Measurements from ENCODE around the gene TRRAP.
"Not testable (repeated sequence)": the region's sequence is repeated elsewhere in the genome, so short reads cannot be mapped to it uniquely, and the experiment has no call there.

The TRRAP gene
- total RNA-seq, result 141 to 146 reads per million in 2 donors

DNA sequence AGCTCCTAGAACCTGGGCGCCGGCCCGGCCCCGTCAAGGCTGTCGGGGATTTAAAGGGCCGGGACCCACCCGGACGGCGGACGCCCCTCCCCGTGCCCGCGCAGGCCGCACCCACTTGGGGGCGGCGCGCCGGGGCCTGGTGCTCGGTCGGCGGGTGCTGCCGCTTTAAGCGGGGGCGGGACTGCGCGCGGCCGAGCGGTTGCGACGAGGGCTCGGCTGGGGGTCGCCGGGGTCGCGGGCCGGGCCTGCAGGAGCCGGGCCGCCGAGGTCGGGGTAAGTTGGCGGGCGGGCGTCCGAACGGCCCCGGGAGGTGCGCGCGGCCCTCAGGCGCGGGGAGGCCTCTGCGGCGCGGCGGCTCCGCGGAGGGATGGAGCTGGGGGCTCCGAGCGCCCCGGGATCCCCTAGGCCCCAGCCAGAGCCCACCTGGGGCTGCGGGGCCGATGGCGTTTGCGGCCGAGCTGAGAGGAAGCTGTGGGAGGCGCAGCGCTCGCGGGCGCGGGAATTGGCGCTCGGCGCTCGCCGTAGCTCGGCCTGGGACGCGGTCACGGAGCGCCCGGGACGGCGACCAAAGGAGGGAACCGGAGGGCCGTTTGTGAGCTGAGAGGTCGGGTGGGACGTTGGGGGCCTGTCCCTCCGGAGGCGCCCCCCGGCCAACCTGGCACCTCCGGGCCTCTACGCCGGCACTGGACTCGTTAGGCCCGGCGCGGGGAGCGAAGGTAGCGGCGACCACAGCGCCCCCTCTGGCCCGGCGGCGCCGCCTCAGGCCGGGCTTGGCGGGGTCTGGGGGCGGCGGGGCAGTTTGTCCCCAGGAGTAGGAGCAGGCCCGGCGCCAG lies at the start of gene TRRAP:
TSS of gene TRRAP (plus strand) at position 168 of the 833 bp plus-strand sequence. CDS start 2,619 bp downstream, outside the sequence.
- DNase-seq, result peak; percentile 72

DNA sequence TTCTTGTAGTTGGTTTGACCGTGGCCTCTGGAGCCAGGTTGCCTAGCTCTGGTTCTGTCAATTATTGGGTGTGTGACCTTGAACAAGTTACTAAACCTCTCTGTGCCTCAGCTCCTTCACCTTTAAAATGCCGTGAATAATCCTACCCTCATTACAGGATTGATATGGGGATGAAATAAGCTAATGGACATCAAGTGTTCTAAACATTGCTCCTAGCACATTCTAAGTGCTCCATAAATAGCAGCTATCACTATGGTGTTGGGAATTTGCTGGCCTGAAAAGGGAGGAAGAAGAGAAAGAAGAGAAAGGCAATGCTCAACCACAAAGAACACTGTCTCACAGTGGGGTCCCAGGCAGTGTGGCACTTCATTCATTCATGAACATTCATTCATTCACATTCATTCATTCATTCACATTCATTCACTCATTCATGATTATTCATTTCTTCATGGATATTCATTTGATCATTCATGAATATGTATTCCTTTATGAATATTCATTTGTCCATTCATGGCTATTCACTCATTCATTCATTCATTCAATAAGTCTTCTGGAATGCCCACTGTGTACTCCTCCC lies 47.3 kb upstream of the TRRAP start:
- no peak for DNase-seq

DNA sequence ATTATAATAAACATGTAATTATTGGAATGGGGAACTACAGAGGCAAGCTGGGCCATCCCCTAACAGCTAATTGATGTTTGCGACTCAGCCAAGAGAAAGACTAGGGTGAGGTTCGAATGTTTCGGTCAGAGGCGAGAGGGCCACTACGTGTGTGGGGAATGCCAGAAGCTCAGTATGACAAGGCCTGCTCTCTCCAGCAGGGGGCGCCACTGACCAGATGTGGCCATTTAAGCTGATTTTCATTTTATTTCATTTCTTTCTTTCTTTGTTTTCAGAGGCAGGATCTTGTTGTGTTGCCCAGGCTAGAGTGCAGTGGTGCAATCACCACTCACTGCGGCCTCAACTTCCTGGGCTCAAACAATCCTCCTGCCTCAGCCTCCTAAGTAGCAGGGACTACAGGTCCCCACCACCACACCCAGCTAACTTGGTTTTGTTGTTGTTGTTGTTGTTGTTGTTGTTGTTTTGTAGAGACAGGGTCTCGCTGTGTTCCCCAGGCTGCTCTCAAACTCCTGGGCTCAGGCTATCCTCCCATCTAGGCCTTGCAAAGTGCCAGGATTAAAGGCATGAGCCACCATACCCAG lies 46.6 kb upstream of the TRRAP start:
- no peak for DNase-seq

GRCh38 chr7:98833022-98833421 lies 45.3 kb upstream of the TRRAP start:
- DNase-seq, result no peak

GRCh38 chr7:98834949-98835348 lies 43.4 kb upstream of the TRRAP start:
- DNase-seq, result no peak

- DNase-seq, result no peak
These were observed 41.3 kb upstream of the TRRAP start for GRCh38 chr7:98836811-98837629.

DNA sequence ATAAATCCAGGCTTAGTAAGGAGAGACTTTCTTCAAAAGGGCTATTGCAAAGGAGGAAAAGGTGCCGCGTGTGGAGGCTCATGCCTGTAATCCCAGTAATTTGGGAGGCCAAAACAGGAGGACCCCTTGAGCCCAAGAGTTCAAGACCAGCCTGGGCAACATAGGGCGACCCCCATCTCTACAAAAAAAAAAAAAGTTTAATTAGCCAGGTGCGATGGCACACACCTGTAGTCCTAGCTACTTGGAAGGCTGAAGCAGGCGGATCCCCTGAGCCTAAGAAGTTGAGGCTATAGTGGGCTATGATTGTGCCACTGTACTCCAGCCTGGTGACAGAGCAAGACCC lies 40.7 kb upstream of the TRRAP start:
- no peak for DNase-seq

DNA sequence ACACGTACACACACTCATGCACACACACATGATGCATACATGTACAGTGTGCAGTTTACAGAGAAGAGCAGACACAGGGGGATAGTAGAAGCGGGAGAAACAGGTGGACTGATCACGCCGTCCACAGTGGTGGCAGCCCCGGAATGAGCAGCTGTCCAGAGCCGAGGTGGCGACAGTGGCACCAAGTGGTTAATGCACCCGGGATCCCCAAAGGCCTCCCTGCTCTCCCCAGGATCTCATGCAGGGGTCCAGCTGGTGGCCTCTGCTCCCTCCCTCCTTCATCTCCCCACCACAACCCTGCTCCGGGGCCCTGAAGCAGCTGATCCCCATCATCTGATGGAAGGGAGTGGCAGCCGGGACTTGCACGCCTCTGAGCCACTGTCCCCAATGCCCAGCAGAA lies 38.2 kb upstream of the TRRAP start:
- no peak for DNase-seq

- DNase-seq, result no peak
These were observed 37.6 kb upstream of the TRRAP start for GRCh38 chr7:98840722-98841121.

DNA sequence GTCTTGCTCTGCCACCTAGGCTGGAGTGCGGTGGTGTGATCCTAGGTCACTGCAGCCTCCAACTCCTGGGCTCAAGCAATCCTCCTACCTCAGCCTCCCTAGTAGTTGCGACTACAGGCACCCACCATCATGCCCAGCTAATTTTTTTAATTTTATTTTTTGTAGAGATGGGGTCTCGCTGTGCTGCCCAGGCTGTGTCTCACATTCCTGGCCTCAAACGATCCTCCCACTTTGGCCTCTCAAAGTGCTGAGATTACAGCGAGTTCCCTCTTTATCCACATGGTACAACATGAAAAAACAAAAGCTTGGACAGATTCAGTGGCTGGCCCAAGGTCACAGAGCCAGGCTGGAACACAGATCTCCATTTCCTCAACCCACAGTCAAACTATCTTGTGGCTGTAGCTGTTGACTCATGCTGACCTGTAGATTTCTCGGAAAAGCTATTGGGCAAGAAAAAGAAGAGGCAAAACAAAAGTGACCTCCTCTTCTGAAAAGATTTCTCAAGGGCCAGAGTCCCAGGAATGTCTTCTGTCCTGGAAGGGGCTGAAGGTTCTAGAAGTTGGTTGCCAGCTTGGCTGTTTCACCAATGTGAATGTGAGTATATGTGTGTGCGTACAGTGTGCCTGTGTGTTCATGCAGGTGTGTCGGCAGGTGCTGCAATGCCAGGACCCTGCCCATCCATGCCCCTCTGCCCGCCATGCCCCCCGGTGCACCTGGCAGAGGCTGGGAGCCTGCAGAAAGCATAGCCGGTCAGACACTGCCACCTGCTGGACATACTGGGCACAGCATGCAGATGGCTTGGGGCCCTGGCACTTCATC lies 36.9 kb upstream of the TRRAP start:
- DNase-seq, result no peak

GRCh38 chr7:98842552-98842951 lies 35.8 kb upstream of the TRRAP start:
- DNase-seq, result not testable (repeated sequence)

- DNase-seq, result no peak
These were observed 29.4 kb upstream of the TRRAP start for GRCh38 chr7:98848918-98849317.

DNA sequence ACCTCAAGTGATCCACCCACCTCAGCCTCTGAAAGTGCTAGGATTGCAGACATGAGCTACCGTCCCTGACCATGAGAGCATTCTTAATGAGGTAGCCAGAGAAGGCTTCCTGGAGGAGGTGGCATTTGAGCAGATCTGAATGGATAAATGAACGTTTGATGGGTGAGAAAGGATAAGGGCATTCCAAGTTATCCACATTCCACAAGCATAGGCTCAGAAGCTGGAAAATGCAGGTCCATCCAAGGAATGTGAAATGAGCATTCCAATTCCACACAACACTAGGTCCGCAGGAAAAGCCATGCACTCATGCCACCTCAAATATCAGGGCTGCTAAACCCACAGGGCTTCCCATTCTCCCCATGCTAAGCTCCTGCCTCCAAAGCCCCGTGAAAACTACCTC lies 25.5 kb upstream of the TRRAP start:
- DNase-seq, result no peak

DNA sequence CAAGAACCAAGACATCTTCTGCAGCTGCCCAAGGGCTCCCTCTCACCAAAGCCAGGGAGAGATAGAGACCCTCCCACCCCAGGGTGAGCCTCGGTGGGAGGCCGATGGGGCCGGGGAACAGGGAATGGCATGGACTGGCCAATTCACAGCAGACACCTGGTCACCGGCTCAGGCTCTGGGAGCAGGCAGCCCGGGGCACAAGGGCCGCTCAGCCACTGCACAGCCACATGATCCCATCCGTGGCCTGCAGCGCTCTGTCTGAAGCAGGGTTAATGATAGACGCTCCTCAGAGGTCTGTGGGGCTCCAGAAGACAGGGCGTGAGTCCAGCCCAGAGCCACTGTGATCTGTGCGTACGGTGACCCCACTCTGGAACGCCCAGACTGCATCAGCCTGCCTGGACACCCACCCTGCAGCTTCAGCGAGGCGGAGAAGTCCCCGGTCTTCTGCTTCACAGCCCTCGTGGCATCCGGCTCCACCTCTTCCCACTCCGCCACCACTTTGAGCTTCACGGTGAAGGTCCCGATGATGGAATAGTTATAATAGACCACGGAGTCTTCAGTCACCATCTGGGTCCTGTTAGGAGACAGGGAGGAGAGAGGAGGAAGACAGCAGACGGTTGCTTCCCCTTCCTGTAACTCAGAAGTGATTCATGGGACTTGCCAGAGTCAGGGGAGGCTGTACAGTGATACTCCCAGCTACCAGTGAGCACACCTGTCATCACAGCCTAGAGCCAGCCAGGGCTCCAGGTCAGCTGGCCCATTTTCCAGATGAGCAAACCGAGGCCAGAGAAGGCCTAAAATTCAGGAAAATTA lies 22.5 kb upstream of the TRRAP start:
- no peak for DNase-seq

GRCh38 chr7:98860071-98860470 lies 18.3 kb upstream of the TRRAP start:
- no peak for DNase-seq

DNA sequence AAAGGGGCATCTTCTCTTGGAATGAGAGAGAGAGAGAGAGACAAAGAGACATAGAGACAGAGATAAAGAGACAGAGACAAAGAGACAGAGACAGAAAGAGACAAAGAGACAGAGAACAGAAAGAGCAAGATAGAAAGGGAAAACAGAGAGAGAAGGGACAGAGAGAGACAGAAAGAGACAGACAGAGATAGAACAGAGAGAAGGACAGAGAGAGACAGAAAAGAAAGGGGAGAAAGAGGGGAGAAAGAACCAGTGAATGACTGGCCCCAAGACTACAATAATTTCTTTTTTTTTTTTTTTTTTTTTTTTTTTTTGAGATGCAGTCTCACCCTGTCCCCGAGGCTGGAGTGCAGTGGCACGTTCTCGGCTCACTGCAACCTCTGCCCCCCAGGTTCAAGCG lies 16.1 kb upstream of the TRRAP start:
- no peak for DNase-seq

- DNase-seq, result no peak
These were observed 15.5 kb upstream of the TRRAP start for GRCh38 chr7:98862716-98863420.

GRCh38 chr7:98863601-98864000 lies 14.7 kb upstream of the TRRAP start:
- DNase-seq, result no peak

DNA sequence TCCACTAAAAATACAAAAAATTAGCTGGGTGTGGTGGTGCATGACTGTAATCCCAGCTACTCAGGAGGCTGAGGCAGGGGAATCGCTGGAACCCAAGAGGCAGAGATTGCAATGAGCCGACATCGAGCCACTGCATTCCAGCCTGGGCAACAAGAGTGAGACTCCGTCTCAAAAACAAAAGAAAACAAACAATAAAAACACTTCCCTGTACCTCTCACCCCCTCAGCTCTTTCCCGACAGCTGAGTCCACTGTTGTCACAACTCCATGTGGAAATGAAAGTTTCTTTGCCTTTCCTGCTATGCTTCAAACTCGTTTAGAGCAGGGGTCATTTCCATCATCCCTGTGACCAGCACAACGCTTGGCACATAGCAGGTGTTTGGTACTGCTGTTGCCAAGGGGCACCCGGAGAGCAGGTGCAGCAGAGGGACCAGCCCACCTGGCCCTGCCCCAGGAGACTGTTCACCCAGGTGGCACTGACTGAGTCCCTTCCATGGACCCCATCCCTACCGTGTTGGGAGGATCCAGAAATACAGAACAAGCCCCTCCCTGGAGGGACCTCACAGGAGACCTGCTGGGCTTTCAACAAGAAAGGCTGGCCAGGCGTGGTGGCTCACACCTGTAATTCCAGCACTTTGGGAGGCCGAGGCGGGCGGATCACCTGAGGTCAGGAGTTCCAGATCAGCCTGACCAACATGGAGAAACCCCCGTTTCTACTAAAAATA lies 13.4 kb upstream of the TRRAP start:
- DNase-seq, result no peak

- DNase-seq, result no peak
These were observed 12.0 kb upstream of the TRRAP start for GRCh38 chr7:98866351-98866750.

Measured in activated gamma-delta T cell (primary cell).